Aorta (tissue), 5 donors: ENCODE data around the gene RAPGEF5. TPM values are rescaled to one million over a fixed set of nuclear protein-coding genes. Genes with fewer than 3 reads are reported as not detected.

ENCODE experiments used
- ATAC-seq: fragments of 200-7000 bp; cut with Tn5 transposase; one replicate; pipeline ENCODE4 v1.9.1; 2022; ENCODE audit warnings: moderate library complexity; ENCODE audit not compliant: low FRiP score
- DNase-seq, 2 donors: peaks; one replicate each; pipeline ENCODE4 v3.0.0-alpha.2; 2020
- H3K27ac ChIP-seq, 2 donors: one replicate each; pipeline ENCODE4 v1.5.1; 2013; ENCODE audit warnings: low read length in 2 of 2, mild to moderate bottlenecking in 2 of 2, moderate library complexity in 2 of 2, control low read depth in 1 of 2, inconsistent platforms in 1 of 2, low read depth in 1 of 2
- H3K27me3 ChIP-seq, 2 donors: one replicate each; pipeline ENCODE4 v1.6.1; 2013; ENCODE audit warnings: control low read depth in 1 of 2, low read length in 1 of 2, mild to moderate bottlenecking in 1 of 2, moderate library complexity in 1 of 2; ENCODE audit not compliant: insufficient read depth in 2 of 2, control insufficient read depth in 1 of 2
- H3K36me3 ChIP-seq, 2 donors: one replicate each; pipeline ENCODE4 v1.6.1; 2013; ENCODE audit warnings: control low read depth in 1 of 2, low read length in 1 of 2, mild to moderate bottlenecking in 1 of 2; ENCODE audit not compliant: insufficient read depth in 2 of 2, control insufficient read depth in 1 of 2
- H3K4me1 ChIP-seq, 2 donors: one replicate each; pipeline ENCODE4 v1.6.1; 2013; ENCODE audit warnings: low read length in 2 of 2, control low read depth in 1 of 2, mild to moderate bottlenecking in 1 of 2, moderate library complexity in 1 of 2; ENCODE audit not compliant: insufficient read depth in 2 of 2, control insufficient read depth in 1 of 2
- H3K4me3 ChIP-seq, 2 donors: one replicate each; pipeline ENCODE4 v1.5.1; 2013; ENCODE audit warnings: low read length in 2 of 2, control low read depth in 1 of 2, mild to moderate bottlenecking in 1 of 2
- H3K9me3 ChIP-seq: one replicate; pipeline ENCODE4 v1.6.1; 2013; ENCODE audit warnings: mild to moderate bottlenecking, low read length; ENCODE audit not compliant: control insufficient read depth
- WGBS, 2 donors: extraction: QIAGEN DNeasy Blood & Tissue Kit; methylation state at CpG; one replicate each; pipeline ENCODE4 v1.1.7; 2013; 5-methylcytosine and 5-hydroxymethylcytosine counted together
- intact Hi-C, 2 donors: fragments of 100-400 bp; cut with DNase I; formaldehyde crosslinking; loops; one replicate each; pipeline versions ENCODE4 v1.14.2 to v1.15.0; 2022
- polyA plus RNA-seq, 2 donors: library from polyadenylated mRNA; stranded (reverse); fragments of 200-250 nt; gene quantifications; one replicate each; pipeline ENCODE4 v1.2.3, GENCODE V29; 2013
- total RNA-seq, 2 donors: library from RNA; stranded (reverse); fragmentation: NEBNext Ultra II Directional; extraction: Animal tissue kit (Norgen Biotek cat#: 25700); gene quantifications; one replicate each; pipeline ENCODE4 v1.2.1, GENCODE V29; 2021
- donor health status: healthy with polysubstance abuse.
- donor health status: Bipolar disorder and iron deficiency.
- donor health status: DM: no; HTN: no; CAD: no.
- donor health status: DM: no; HTN: no; CAD: no.
- donor health status: DM: yes; HTN: yes; CAD: no.

Gene RAPGEF5
- total and polyA plus RNA-seq, 4 donors = 8.4 to 77.1 (median 45.0) TPM

DNA sequence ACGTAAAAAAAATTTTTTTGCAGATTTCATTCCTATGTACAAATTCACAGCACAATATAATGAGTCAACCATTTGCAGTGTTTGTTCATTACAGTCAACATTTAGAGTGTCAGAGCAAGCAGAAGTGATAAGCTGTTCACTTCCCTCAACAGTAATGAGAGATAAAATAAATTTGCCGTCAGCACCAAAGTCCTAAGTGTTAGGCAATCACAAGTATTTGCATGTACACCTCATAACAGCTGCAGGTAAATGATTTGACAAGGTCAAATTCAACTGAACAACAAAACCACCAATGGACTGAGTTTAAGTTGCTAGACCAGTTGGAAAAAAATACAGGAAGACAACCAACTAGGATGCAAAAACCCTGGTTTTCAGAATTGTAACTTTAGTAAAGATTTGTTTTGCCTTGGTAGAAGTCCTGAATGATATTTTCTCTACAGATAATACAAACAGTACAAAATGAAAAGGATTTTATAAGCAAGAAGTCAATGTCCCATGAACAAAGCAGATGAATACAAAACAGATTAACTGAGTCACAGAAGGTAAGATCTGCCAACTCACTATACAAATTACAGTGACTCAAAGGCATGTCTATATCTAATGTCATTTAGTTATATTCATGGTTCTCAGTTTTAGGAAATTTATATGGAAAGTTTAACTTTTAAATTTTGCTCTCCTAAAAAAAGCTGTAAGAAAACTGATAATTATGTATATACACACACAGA, 10.4 kb downstream of the RAPGEF5 start:
- Histone ChIP-seq H3K27ac (no peak overlapping the region), H3K36me3 (no peaks in the 10 kb centered on the region), H3K4me1 (no peaks in the 10 kb centered on the region), H3K4me3 (no peak overlapping the region), H3K27me3 (no peaks in the 10 kb centered on the region), H3K9me3 (no peaks in the 10 kb centered on the region)
- WGBS, 2 donors = 76 to 81% methylated on average over 2 of the region's 2 CpGs
- ATAC-seq (no peak), DNase-seq (no peak)
- intact Hi-C loops = no loop called here

DNA sequence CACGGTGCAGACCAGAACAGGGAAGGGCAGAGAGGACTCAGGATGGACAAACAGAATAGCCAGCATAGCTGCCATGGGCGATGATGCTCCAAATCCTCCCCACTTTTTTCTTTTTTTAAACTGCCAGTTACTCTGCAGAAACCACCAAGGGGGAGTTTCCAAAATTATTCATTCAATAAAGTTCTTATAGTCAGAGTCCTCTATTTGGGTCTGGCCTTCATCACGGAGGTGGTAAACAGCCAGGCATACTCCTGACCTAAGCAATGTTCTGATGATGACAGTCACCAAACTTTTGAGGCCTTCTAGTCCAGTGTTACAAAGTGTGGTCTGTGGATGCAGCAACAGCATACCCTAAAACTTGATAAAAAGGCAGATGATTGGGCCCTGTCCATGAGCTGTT, 12.3 kb downstream of the RAPGEF5 start:
- WGBS, 2 donors = 92 to 97% methylated on average over 3 of the region's 3 CpGs
- Histone ChIP-seq H3K4me3 (no peak overlapping the region), H3K9me3 (no peaks in the 10 kb centered on the region), H3K36me3 (no peaks in the 10 kb centered on the region), H3K27ac (no peak overlapping the region), H3K27me3 (no peaks in the 10 kb centered on the region), H3K4me1 (no peaks in the 10 kb centered on the region)
- ATAC-seq = no peak
- DNase-seq = no peak
- intact Hi-C loops = no loop called here

DNA sequence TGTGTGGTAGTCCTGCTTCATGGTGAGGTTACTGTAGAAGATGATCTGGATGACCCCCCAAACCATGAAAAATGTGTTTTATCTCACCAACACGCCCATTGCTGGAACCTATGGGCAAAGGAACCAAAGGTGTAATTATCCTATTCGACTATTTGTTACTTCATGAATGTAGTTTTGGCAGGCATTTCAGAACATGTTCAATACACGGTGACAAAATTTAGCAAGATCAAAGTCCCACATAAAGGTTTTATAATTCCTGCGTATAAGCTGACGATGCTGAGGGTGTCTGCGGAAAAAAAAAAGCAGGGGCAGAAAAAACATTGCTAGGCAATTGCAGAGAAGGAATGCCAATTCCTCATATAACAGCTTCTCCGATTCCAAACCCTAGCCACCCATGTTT, 13.3 kb downstream of the RAPGEF5 start:
- WGBS, 2 donors = 92 to 95% methylated on average over 7 of the region's 7 CpGs
- no peak for DNase-seq
- Histone ChIP-seq H3K4me3 (no peak overlapping the region), H3K9me3 (no peaks in the 10 kb centered on the region), H3K36me3 (no peaks in the 10 kb centered on the region), H3K27ac (no peak overlapping the region), H3K4me1 (no peaks in the 10 kb centered on the region), H3K27me3 (no peaks in the 10 kb centered on the region)
- ATAC-seq = no peak
- intact Hi-C loops = no loop called here

DNA sequence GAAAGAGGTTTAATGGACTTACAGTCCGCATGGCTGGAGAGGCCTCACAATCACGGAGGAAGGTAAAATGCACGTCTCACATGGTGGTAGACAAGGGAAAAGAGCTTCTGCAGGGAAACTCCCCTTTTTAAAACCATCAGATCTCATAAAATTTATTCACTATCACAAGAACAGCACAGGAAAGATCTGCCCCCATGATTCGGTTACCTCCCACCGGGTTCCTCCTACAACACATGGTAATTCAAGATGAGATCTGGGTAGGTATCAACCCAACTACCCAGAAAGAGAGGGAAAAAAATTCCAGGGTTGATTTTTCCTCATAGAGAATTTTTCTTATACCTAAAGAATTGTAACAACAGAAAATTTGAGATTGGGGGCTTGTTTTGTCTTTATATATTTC, 13.9 kb downstream of the RAPGEF5 start:
- no peak overlapping the region for H3K27ac ChIP-seq
- ATAC-seq = no peak
- no peaks in the 10 kb centered on the region for H3K4me1 ChIP-seq
- intact Hi-C loops = no loop called here
- H3K4me3 ChIP-seq = no peak overlapping the region
- no peaks in the 10 kb centered on the region for H3K36me3 ChIP-seq
- H3K27me3 ChIP-seq = no peaks in the 10 kb centered on the region
- DNase-seq = no peak
- 94 to 97% methylated on average over 5 of the region's 5 CpGs for WGBS, 2 donors
- H3K9me3 ChIP-seq = no peaks in the 10 kb centered on the region

DNA sequence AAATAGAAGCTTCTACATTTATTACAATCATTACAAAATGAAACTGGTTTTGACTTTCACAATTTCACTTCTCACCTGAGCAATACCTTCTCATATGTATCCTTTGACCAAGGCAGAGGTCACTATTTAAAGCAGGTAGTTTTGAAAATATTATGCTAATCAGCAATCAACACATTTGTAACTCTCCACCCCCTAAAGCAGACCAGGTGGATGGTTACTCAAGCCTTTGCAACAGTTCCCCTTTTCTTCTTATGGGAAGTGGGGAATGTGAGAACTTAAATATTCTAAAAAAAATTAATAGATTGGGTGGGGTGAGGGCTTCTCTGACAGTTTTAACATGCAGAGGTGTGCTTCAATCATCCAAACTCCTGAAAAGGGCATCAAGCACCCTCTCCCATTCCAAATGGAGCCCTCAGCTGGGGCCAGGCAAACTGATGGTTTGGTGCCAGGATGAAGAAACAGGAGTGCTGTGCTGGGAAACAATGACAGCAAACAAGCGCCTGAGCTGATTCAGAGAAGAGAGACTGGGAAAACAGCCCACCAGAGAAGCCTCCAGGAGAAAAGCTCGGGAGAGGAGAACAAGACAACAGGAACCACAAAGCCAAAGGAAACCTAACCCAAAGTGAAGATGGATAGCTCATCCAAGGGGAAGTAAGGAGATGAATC, 17.1 kb downstream of the RAPGEF5 start:
- Histone ChIP-seq H3K27me3 (no peaks in the 10 kb centered on the region), H3K4me1 (no peaks in the 10 kb centered on the region), H3K36me3 (no peaks in the 10 kb centered on the region), H3K9me3 (no peaks in the 10 kb centered on the region), H3K4me3 (no peak overlapping the region), H3K27ac (no peak overlapping the region)
- no peak for ATAC-seq
- WGBS, 2 donors = 91 to 93% methylated on average over 2 of the region's 2 CpGs
- intact Hi-C loops = no loop called here
- no peak for DNase-seq

DNA sequence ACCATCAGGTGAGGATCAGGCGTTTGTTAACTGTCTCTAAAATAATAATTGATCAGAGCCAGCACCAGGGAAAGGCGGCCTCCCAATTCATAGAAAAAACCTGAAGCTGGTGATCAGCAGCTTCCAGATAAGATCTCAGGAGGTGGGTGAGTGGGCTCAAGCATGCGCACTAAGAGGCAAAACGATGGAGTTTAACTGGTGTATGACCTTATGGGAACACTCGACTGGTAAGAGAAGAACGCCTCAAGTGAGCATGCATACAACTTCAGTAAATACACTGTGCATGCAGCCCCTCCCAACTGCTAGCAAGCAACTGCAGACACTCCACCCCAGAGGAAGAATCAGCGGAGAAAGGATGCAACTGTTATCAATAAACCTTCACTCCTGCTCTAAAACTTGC, 18.1 kb downstream of the RAPGEF5 start:
- WGBS, 2 donors = 84 to 90% methylated on average over 7 of the region's 7 CpGs
- DNase-seq = no peak
- H3K36me3 ChIP-seq = no peaks in the 10 kb centered on the region
- no peak for ATAC-seq
- no peaks in the 10 kb centered on the region for H3K27me3 ChIP-seq
- H3K4me1 ChIP-seq = no peaks in the 10 kb centered on the region
- no peak overlapping the region for H3K27ac ChIP-seq
- H3K4me3 ChIP-seq = no peak overlapping the region
- intact Hi-C loops = no loop called here
- H3K9me3 ChIP-seq = no peaks in the 10 kb centered on the region

DNA sequence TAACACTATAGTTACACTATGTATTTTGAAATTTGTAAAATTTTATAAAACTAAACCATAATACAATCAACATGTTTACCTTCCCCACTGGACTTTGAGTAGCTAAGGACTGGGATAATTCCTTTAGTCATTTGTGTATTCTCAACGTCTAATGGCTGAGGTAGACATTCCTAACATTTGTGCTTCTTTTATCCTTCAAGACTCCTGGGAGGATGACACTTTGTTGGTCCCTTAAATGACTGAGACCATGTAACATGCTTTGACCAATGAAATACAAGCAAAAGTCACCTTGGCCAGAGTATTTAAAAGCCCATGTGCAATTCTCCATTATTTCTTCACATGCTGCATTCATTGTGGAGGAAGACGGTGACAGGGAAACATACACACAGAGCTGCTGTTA, 18.5 kb downstream of the RAPGEF5 start:
- intact Hi-C loops = no loop called here
- Histone ChIP-seq H3K36me3 (no peaks in the 10 kb centered on the region), H3K9me3 (no peaks in the 10 kb centered on the region), H3K27me3 (no peaks in the 10 kb centered on the region), H3K4me3 (no peak overlapping the region), H3K27ac (no peak overlapping the region), H3K4me1 (no peaks in the 10 kb centered on the region)
- WGBS, 2 donors = 47 to 75% methylated on average over 2 of the region's 2 CpGs
- DNase-seq (no peak), ATAC-seq (no peak)

DNA sequence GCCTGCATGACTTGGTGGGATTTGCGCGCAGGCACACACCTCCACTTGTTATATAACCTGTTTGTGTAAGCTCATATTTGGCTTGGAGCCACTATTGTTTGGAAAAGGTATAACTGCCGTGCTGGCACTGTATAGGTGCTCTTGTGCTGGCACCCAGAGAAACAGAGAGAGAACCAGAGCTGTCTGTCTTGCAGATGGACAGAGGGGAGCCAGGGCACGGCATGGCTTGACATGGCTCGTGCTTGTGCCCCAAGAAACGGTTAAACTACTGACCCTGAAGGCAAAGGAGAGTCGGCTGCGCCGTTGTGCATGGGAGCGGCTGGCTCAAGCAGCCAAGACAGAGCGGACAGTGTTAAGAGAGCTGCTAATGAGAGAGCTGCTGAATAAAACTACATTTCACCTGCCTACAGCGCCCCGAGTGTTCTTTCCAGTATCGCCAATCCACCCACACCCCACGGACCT, 23.2 kb downstream of the RAPGEF5 start:
- Histone ChIP-seq H3K4me1 (no peaks in the 10 kb centered on the region), H3K27ac (no peak overlapping the region), H3K36me3 (no peaks in the 10 kb centered on the region), H3K27me3 (no peaks in the 10 kb centered on the region), H3K4me3 (no peak overlapping the region), H3K9me3 (no peaks in the 10 kb centered on the region)
- DNase-seq (peak in 1 of 2 donors; percentile 40), ATAC-seq (no peak)
- intact Hi-C loops = no loop called here
- 70 to 78% methylated on average over 15 of the region's 15 CpGs for WGBS, 2 donors

DNA sequence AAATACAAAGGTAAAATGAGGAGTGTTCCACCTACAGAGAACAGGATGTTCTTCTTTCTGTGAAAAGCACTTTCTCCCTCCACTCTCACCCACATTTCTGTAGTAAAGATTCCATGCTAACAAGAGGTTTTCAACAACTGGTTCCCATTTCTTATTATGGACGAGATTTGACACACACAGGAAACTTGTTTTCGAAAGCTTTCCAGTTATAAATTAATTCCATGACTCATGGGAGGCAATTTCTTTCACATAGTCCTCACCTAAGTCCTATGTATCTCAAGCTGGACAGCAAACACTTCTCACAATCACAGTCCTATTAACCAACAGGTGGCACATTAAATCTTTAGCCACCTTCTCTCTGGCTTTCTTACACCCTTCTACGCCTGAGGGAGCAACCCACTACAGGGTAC, 24.5 kb downstream of the RAPGEF5 start:
- no peak for DNase-seq
- no peak for ATAC-seq
- 74 to 75% methylated on average over 3 of the region's 3 CpGs for WGBS, 2 donors

More for the DNA sequence above, 24.5 kb downstream of the RAPGEF5 start:
- Histone ChIP-seq H3K27me3 (no peaks in the 10 kb centered on the region), H3K4me1 (no peaks in the 10 kb centered on the region), H3K36me3 (no peaks in the 10 kb centered on the region), H3K9me3 (no peaks in the 10 kb centered on the region), H3K27ac (no peak overlapping the region), H3K4me3 (no peak overlapping the region)
- intact Hi-C loops = no loop called here
